Measurements from ENCODE around the gene REEP6.

Gene REEP6

DNA sequence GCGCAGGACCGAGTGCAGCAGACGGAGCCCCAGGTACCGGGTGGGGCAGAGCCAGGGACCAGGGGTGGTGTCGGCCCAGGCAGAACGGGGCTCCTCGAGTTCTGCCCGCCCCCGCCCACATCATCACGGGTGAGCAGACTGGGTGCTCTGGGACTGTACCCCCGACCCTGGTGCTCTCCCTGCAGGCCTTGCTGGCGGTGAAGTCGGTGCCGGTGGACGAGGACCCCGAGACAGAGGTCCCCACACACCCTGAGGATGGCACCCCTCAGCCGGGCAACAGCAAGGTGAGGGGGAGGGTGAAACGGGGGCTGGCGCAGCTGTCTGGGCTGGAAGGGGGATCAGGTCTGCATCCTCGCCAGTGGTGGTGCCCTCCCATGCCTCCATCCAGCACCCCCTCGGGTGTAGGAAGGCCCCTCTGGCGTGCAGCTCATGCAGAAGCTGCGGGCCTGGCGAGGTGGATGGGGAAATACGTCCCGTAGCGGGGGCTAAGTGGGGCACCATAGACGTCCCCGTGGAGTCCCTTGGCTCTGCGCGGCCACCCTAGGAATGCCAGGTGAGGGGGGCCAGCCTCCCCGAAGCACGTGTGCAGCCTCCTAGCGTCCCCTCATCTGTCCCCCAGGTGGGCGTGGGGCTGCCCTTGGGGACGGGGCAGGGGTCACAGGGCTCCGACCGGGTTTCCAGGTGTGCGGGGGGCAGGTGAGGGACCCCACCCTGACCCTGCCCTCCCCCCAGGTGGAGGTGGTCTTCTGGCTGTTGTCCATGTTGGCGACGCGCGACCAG is 34.7 kb upstream of the REEP6 start:
- no peak for DNase-seq (ENCODE audit: low spot score)

- no peak for DNase-seq (ENCODE audit: low spot score)
Measured at GRCh38 chr19:1457031-1457739, 33.8 kb upstream of the REEP6 start.

GRCh38 chr19:1457892-1458291 is 33.1 kb upstream of the REEP6 start:
- no peak for DNase-seq (ENCODE audit: low spot score)

- DNase-seq (ENCODE audit: low spot score), result no peak
Measured at GRCh38 chr19:1459479-1459878, 31.5 kb upstream of the REEP6 start.

DNA sequence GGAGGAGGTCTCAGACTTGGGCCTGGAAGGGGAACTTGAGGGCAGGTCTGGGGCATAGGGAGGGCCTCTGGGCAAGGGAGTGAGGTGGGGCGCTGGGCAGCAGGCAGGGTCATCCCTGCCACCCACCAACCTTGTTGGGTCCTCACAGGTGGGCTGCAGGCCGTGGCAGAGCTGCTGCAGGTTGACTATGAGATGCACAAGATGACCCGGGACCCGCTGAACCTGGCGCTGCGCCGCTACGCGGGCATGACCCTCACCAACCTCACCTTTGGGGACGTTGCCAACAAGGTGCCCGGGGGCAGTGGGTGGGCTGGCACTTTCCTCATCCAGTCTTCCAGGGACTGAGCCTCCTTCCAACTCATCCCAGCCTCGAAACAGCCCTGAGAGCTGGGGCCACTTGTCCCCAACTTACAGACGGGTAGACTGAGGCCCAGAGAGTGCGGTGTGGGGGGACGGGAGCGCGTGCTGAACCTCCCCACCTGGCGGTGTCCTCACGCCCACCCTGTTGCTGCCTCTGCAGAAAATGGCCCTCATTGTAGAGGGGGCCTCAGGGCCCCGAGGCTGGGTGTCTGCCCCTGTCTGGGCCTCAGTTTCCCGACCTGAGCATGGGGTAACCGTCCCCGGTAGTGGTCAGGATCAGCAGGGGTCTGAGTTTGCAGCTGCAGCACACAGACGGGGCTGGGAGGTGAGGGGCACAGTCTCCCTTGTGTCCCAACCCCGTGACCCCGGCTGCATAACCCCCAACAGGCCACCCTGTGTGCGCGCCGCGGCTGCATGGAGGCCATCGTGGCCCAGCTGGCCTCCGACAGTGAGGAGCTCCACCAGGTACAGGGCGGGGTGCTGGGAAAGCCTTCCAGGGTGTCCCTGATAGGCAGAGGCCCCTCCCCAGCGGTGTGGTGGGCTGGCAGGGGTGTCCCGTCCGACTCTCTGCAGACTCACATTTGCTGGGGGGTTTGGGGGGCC is 30.7 kb upstream of the REEP6 start:
- no peak for DNase-seq (ENCODE audit: low spot score)

DNA sequence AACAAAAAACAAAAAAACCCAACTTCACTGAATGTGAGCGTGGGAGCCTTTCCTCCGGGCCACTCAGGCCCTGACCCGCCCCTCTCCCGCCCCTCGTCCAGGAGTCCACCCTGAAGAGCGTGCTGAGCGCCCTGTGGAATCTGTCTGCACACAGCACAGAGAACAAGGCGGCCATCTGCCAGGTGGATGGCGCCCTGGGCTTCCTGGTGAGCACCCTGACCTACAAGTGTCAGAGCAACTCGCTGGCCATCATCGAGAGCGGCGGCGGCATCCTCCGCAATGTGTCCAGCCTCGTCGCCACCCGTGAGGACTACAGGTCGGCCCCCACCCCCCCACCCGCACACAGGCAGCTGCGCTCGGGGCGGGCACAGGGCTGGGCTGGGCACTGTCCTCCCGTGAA is 29.1 kb upstream of the REEP6 start:
- DNase-seq (ENCODE audit: low spot score), result no peak

DNA sequence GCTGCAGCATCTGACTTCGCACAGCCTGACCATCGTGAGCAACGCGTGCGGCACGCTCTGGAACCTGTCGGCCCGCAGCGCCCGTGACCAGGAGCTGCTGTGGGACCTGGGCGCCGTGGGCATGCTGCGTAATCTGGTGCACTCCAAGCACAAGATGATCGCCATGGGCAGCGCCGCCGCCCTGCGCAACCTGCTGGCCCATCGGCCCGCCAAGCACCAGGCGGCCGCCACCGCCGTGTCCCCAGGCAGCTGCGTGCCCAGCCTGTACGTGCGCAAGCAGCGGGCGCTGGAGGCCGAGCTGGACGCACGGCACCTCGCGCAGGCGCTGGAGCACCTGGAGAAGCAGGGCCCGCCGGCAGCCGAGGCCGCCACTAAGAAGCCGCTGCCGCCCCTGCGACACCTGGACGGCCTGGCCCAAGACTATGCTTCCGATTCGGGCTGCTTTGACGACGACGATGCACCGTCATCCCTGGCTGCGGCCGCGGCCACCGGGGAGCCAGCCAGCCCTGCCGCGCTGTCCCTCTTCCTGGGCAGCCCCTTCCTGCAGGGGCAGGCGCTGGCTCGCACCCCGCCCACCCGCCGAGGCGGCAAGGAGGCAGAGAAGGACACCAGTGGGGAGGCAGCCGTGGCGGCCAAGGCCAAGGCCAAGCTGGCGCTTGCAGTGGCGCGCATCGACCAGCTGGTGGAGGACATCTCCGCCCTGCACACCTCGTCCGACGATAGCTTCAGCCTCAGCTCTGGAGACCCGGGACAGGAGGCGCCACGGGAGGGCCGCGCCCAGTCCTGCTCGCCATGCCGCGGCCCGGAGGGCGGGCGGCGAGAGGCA is 25.6 kb upstream of the REEP6 start:
- DNase-seq (ENCODE audit: low spot score), result no peak

GRCh38 chr19:1466018-1466460 is 24.9 kb upstream of the REEP6 start:
- DNase-seq (ENCODE audit: low spot score), result no peak

- DNase-seq (ENCODE audit: low spot score), result no peak
Measured at GRCh38 chr19:1466461-1467214, 24.3 kb upstream of the REEP6 start.

GRCh38 chr19:1467215-1467489 is 23.8 kb upstream of the REEP6 start:
- no peak for DNase-seq (ENCODE audit: low spot score)

DNA sequence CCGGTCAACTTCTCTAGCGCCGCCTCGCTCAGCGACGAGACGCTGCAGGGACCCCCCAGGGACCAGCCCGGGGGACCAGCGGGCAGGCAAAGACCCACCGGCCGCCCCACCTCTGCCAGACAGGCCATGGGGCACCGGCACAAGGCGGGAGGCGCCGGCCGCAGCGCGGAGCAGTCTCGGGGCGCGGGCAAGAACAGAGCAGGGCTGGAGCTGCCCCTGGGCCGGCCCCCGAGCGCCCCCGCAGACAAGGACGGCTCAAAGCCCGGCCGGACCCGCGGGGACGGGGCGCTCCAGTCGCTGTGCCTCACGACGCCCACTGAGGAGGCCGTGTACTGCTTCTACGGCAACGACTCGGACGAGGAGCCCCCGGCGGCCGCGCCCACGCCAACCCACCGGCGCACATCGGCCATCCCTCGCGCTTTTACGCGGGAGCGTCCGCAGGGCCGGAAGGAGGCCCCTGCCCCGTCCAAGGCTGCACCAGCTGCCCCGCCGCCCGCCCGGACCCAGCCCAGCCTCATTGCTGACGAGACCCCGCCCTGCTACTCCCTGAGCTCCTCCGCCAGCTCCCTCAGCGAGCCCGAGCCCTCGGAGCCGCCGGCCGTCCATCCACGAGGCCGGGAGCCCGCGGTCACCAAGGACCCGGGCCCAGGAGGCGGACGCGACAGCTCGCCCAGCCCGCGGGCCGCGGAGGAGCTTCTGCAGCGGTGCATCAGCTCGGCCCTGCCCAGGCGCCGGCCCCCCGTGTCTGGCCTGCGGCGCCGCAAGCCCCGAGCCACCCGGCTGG is 23.3 kb upstream of the REEP6 start:
- no peak for DNase-seq (ENCODE audit: low spot score)

DNA sequence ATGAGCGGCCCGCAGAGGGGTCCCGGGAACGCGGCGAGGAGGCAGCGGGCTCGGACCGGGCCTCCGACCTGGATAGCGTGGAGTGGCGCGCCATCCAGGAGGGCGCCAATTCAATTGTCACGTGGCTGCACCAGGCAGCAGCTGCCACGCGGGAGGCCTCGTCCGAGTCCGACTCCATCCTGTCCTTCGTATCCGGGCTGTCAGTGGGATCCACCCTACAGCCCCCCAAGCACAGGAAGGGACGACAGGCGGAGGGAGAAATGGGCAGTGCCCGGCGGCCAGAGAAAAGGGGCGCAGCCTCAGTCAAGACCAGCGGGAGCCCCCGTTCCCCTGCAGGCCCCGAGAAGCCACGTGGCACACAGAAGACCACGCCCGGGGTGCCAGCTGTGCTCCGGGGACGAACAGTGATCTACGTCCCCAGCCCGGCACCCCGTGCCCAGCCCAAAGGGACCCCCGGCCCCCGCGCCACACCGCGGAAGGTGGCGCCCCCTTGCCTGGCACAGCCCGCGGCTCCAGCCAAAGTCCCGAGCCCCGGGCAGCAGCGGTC is 22.6 kb upstream of the REEP6 start:
- DNase-seq (ENCODE audit: low spot score), result no peak

DNA sequence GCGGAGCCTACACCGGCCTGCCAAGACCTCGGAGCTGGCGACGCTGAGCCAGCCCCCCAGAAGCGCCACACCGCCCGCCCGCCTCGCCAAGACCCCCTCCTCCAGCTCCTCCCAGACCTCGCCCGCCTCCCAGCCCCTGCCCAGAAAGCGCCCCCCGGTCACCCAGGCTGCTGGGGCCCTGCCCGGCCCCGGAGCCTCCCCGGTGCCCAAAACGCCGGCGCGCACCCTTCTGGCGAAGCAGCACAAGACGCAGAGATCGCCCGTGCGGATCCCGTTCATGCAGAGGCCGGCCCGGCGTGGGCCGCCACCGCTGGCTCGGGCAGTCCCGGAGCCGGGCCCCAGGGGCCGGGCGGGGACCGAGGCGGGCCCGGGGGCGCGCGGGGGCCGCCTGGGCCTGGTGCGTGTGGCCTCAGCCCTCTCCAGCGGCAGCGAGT is 22.1 kb upstream of the REEP6 start:
- DNase-seq (ENCODE audit: low spot score), result no peak

DNA sequence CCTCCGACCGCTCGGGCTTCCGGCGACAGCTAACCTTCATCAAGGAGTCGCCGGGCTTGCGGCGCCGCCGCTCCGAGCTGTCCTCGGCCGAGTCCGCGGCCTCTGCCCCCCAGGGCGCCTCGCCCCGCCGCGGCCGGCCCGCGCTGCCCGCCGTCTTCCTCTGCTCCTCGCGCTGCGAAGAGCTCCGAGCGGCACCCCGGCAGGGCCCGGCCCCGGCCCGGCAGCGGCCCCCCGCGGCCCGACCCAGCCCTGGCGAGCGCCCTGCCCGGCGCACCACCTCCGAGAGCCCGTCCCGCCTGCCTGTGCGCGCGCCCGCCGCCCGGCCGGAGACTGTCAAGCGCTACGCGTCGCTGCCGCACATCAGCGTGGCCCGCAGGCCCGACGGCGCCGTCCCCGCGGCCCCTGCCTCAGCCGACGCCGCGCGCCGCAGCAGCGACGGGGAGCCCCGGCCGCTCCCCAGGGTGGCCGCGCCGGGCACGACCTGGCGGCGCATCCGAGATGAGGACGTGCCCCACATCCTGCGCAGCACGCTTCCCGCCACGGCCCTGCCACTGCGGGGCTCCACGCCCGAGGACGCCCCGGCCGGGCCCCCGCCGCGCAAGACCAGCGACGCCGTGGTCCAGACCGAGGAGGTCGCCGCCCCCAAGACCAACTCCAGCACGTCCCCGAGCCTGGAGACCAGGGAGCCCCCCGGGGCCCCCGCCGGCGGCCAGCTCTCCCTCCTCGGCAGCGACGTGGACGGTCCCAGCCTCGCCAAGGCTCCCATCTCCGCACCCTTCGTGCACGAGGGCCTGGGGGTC is 21.5 kb upstream of the REEP6 start:
- DNase-seq (ENCODE audit: low spot score), result no peak

GRCh38 chr19:1470055-1470304 is 21.0 kb upstream of the REEP6 start:
- DNase-seq (ENCODE audit: low spot score), result no peak

- peak; percentile 42 for DNase-seq (ENCODE audit: low spot score)
Measured at GRCh38 chr19:1470305-1471009, 20.5 kb upstream of the REEP6 start.

GRCh38 chr19:1471010-1471514 is 19.9 kb upstream of the REEP6 start:
- DNase-seq (ENCODE audit: low spot score), result no peak

- DNase-seq (ENCODE audit: low spot score), result peak; percentile 56
Measured at GRCh38 chr19:1471515-1472160, 19.3 kb upstream of the REEP6 start.

Data from putamen (tissue), 1 donor.